Lower leg skin (tissue), 4 donors: Measurements from ENCODE around the gene F10. TPM values are rescaled to one million over a fixed set of nuclear protein-coding genes. Genes with fewer than 3 reads are reported as not detected.

ENCODE experiments used
- DNase-seq, 2 donors: peaks; one replicate each; pipeline ENCODE4 v3.0.0-alpha.2; 2019; ENCODE audit warnings: low spot score in 2 of 2
- H3K4me3 ChIP-seq: fragments of 200-600 bp; sonication (generic); 2 replicates; pipeline ENCODE4 v1.5.1; 2017; ENCODE audit warnings: mild to moderate bottlenecking, low read depth; ENCODE audit not compliant: poor library complexity, severe bottlenecking
- POLR2A ChIP-seq, 2 donors: fragments of 450-650 bp; IDR thresholded peaks; one replicate each; pipeline ENCODE4 v1.6.1; 2016 to 2017; ENCODE audit warnings: antibody characterized with exemption in 2 of 2, mild to moderate bottlenecking in 1 of 2, moderate library complexity in 1 of 2
- WGBS, 2 donors: methylation state at CpG; one replicate each; pipeline ENCODE4 v1.1.5; 2018; 5-methylcytosine and 5-hydroxymethylcytosine counted together
- intact Hi-C: fragments of 100-400 bp; cut with DNase I; formaldehyde crosslinking; loops from one replicate; pipeline ENCODE4 v1.15.0; 2023; ENCODE audit warnings: low total_unique reads
- total RNA-seq, 4 donors: library from RNA; depleted of rRNA; stranded (reverse); fragments of >200 nt; gene quantifications; one replicate each; pipeline ENCODE4 v1.1.0, GENCODE V29; 2016
- TF ChIP-seq, protein P1 (sequence below), 3 donors: fragments of 450-650 bp; IDR thresholded peaks; one replicate each; pipeline ENCODE4 v1.5.1; 2016; ENCODE audit warnings: antibody characterized with exemption in 3 of 3, mild to moderate bottlenecking in 3 of 3, moderate library complexity in 2 of 3

F10 gene
- total RNA-seq, 4 donors from 2014 or later = 6.5 to 31.0 (median 9.3) TPM

DNA sequence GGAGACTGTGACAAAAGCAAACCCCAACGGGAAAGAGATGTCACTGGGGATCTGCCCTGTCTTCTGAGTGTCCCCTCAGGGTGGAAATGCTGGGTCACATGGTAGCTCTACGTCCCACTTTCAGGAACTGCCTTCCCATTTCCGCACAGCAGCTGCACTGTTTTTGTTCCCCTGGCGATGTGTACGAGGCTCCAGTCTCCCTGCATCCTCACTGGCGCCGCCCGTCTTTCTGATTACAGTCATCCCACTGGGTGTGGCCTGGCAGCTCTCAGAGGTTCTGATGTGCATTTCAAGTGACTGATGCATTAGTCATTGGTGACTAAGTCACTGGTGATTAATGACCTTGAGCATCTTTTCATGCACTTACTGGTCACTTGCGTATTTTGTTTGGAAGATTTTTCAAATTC is 64.7 kb downstream of the F10 start:
- no peak overlapping the region for H3K4me3 ChIP-seq
- intact Hi-C loops = no loop called here
- WGBS, 2 donors = 19 to 26% methylated on average over 9 of the region's 9 CpGs
- peak; percentile 91 to 97 for DNase-seq
- TF ChIP-seq, protein P1, sequence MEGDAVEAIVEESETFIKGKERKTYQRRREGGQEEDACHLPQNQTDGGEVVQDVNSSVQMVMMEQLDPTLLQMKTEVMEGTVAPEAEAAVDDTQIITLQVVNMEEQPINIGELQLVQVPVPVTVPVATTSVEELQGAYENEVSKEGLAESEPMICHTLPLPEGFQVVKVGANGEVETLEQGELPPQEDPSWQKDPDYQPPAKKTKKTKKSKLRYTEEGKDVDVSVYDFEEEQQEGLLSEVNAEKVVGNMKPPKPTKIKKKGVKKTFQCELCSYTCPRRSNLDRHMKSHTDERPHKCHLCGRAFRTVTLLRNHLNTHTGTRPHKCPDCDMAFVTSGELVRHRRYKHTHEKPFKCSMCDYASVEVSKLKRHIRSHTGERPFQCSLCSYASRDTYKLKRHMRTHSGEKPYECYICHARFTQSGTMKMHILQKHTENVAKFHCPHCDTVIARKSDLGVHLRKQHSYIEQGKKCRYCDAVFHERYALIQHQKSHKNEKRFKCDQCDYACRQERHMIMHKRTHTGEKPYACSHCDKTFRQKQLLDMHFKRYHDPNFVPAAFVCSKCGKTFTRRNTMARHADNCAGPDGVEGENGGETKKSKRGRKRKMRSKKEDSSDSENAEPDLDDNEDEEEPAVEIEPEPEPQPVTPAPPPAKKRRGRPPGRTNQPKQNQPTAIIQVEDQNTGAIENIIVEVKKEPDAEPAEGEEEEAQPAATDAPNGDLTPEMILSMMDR (IDR thresholded peaks at IDR 0.05) = no peak
- no peak for TF ChIP-seq POLR2A (IDR thresholded peaks at IDR 0.05)

DNA sequence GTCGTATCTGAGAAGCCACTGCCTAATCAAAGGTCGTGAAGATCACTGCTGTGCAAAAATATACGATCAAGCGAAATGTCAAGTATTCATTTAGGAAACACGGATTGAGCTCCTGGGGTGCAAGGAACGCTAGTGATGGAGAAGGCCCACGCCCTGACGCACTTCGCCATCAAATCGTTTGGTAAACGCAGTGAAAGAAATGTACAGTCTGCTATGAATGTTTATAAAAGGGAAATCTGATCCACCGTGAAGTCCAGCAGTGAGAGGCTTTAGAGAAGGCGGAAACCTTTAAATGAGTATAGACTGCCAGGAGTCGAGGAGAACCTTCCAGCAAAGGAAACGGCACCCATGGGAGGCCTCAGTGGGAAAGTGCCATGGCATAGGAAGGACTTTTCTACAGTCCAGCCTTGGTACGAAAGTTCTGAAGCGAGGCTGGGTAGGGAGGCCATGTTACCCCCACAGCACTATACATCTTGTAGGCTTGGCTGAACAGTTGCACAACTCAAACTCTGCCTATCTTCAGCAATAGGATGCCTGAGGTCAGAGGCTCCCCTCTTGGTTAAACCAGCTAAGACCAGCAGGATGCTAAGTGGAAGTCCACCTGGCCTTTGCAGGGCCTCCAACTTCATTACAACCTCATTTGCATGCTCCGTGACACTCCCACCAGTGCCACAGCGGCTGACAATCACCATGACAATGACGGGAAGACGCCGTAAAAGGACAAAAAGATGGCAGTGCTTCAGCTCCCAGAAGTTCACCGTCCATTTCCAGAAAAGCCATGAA is 65.5 kb downstream of the F10 start:
- no peak for DNase-seq
- H3K4me3 ChIP-seq = no peak overlapping the region
- WGBS, 2 donors = 94% methylated on average over 23 of the region's 23 CpGs
- intact Hi-C loops = no loop called here
- TF ChIP-seq, protein P1 (IDR thresholded peaks at IDR 0.05) = no peak
- no peak for TF ChIP-seq POLR2A (IDR thresholded peaks at IDR 0.05)

DNA sequence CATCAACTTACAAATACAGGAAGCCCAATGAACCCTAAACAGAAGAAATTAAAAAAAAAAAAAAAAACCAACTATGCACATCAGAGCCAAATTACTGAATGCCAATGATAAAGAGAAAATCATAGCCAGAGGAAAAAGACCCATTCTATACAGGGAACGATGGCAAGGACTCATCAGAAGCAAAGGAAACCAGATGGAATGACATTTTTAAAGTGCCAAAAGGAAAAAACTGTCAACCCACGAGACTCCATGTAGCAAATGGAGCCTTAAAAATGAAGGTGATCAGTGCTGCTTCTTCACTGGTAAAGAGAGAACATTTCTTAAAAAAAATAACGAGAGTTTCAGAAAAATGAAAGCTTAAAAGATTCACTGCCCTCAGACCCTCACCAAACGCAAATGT is 67.6 kb downstream of the F10 start:
- H3K4me3 ChIP-seq = no peak overlapping the region
- TF ChIP-seq, protein P1 (IDR thresholded peaks at IDR 0.05) = no peak
- no peak for TF ChIP-seq POLR2A (IDR thresholded peaks at IDR 0.05)
- DNase-seq = no peak
- intact Hi-C loops = no loop called here
- 82% methylated on average over 4 of the region's 4 CpGs for WGBS, 2 donors

DNA sequence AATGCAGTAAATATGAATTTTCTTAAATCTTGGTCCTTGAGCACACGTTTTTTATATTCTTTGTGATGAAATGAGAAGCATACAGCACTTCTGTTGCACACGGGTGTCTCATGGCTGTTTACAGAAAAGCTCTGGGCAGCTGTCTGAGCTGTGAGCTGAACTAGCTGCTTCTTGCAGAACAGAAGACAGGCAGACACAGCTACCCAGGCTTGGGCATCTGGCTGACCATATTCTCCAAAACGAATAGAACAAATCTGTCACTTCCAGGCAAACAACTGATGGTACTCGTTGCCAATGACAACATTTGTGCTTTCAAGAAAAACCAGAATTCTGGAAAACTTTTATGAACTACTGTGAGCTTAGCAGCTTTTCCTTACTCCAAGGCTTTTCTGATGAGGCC is 69.7 kb downstream of the F10 start:
- 83 to 86% methylated on average over 4 of the region's 4 CpGs for WGBS, 2 donors
- intact Hi-C loops = no loop called here
- H3K4me3 ChIP-seq = no peak overlapping the region
- TF ChIP-seq POLR2A (IDR thresholded peaks at IDR 0.05) = no peak
- TF ChIP-seq, protein P1 (IDR thresholded peaks at IDR 0.05) = no peak
- no peak for DNase-seq

DNA sequence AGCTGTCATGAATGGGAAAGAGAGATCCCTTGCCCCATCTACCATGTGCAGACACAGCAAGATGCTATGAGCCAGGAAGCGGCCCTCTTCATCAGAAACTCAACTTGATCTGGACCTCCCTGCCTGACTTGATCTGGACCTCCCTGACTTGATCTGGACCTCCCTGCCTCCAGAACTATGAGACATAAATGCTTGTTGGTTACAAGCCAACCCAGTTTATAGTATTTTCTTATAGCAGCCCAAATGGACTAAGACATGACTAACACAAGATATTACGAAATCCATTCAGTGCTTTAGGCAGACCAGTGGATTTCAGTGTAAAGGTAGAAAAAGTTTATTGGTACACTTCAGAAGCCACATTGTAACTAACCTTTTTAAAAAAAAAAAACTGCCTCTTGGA is 70.3 kb downstream of the F10 start:
- WGBS, 2 donors = 93 to 96% methylated on average over 2 of the region's 2 CpGs
- H3K4me3 ChIP-seq = no peak overlapping the region
- intact Hi-C loops = no loop called here
- DNase-seq = no peak
- TF ChIP-seq, protein P1 (IDR thresholded peaks at IDR 0.05) = no peak
- TF ChIP-seq POLR2A (IDR thresholded peaks at IDR 0.05) = no peak

DNA sequence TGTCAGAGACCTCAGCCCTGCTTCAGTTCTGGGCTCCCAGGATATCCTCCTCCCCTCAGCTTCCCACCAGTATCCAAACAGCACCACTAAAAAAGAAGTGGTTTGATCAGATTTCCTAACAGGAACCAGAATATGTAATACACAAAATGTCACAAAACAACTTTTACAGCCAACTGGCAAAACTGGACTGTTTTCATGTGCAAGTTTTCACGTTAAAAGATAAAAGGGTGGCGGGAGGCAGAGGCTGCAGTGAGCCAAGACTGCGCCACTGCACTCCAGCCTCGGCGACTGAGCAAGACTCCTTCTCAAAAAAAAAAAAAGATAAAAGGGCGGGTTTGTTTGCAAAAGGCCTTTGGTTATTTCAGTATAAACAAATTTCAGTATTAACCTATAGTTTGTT is 72.8 kb downstream of the F10 start:
- intact Hi-C loops = no loop called here
- WGBS, 2 donors = 59 to 68% methylated on average over 6 of the region's 6 CpGs
- no peak for DNase-seq
- H3K4me3 ChIP-seq = no peak overlapping the region
- TF ChIP-seq, protein P1 (IDR thresholded peaks at IDR 0.05) = no peak
- TF ChIP-seq POLR2A (IDR thresholded peaks at IDR 0.05) = no peak
